Pons (tissue), 1 donor: Measurements from ENCODE around the gene CNTN5.
A peak's percentile ranks its signal among the peaks of the same experiment; 100 is the strongest.
"Not testable (repeated sequence)": the region's sequence is repeated elsewhere in the genome, so short reads cannot be mapped to it uniquely, and the experiment has no call there.

Experiments
- DNase-seq: peaks from one replicate; pipeline ENCODE4 v3.0.0-alpha.2; 2016; ENCODE audit warnings: low spot score

CNTN5 gene

GRCh38 chr11:99020352-99021225 is at the start of gene CNTN5:
Gene CNTN5, plus strand, starts transcription at chr11:99020949.
- peak; percentile 31 for DNase-seq

GRCh38 chr11:98979205-98979604 is 41.5 kb upstream of the CNTN5 start:
- no peak for DNase-seq

GRCh38 chr11:99015634-99016454 is 4.9 kb upstream of the CNTN5 start:
- peak; percentile 60 for DNase-seq

- DNase-seq: peak; percentile 7
Measured at GRCh38 chr11:99019696-99020095, 1.1 kb upstream of the CNTN5 start.

- no peak for DNase-seq
Measured at GRCh38 chr11:99037057-99037456, 16.3 kb downstream of the CNTN5 start.

- DNase-seq: no peak
Measured at GRCh38 chr11:99063331-99063730, 42.6 kb downstream of the CNTN5 start.

- no peak for DNase-seq
Measured at GRCh38 chr11:99065121-99065520, 44.4 kb downstream of the CNTN5 start.

- no peak for DNase-seq
Measured at GRCh38 chr11:99066618-99067317, 46.0 kb downstream of the CNTN5 start.

GRCh38 chr11:99068832-99069231 is 48.1 kb downstream of the CNTN5 start:
- no peak for DNase-seq

GRCh38 chr11:99069856-99070444 is 49.2 kb downstream of the CNTN5 start:
- DNase-seq: no peak

- no peak for DNase-seq
Measured at GRCh38 chr11:99079576-99079975, 58.8 kb downstream of the CNTN5 start.

- no peak for DNase-seq
Measured at GRCh38 chr11:99080154-99080553, 59.4 kb downstream of the CNTN5 start.

GRCh38 chr11:99098258-99098657 is 77.5 kb downstream of the CNTN5 start:
- DNase-seq: no peak

- no peak for DNase-seq
Measured at GRCh38 chr11:99098751-99099150, 78.0 kb downstream of the CNTN5 start.

GRCh38 chr11:99117603-99118002 is 96.9 kb downstream of the CNTN5 start:
- no peak for DNase-seq

- DNase-seq: not testable (repeated sequence)
Measured at GRCh38 chr11:99133862-99134261, 113.1 kb downstream of the CNTN5 start.

GRCh38 chr11:99135508-99135907 is 114.8 kb downstream of the CNTN5 start:
- DNase-seq: no peak

- DNase-seq: no peak
Measured at GRCh38 chr11:99142237-99142636, 121.5 kb downstream of the CNTN5 start.

- no peak for DNase-seq
Measured at GRCh38 chr11:99148352-99148751, 127.6 kb downstream of the CNTN5 start.

GRCh38 chr11:99154277-99154676 is 133.5 kb downstream of the CNTN5 start:
- no peak for DNase-seq

- no peak for DNase-seq
Measured at GRCh38 chr11:99160447-99160846, 139.7 kb downstream of the CNTN5 start.

GRCh38 chr11:99162819-99163218 is 142.1 kb downstream of the CNTN5 start:
- DNase-seq: no peak
